Brain microvascular endothelial cell (primary cell): ENCODE results near the gene VWC2L.

Experiments
- DNase-seq: peaks from one replicate; pipeline ENCODE4 v3.0.0-alpha.2; 2020
- H3K27ac ChIP-seq: fragments of 250-450 bp; sonication (Bioruptor Pico); 2 replicates; pipeline ENCODE4 v1.5.1; 2020; ENCODE audit warnings: mild to moderate bottlenecking, moderate library complexity
- H3K27me3 ChIP-seq: fragments of 250-450 bp; sonication (Bioruptor Pico); replicated peaks from 2 replicates; pipeline ENCODE4 v1.5.1; 2020; ENCODE audit warnings: mild to moderate bottlenecking
- H3K36me3 ChIP-seq: fragments of 250-450 bp; sonication (Bioruptor Pico); replicated peaks from 2 replicates; pipeline ENCODE4 v1.5.1; 2020; ENCODE audit warnings: mild to moderate bottlenecking
- H3K4me3 ChIP-seq: 2 replicates; pipeline ENCODE4 v1.5.1; 2011; ENCODE audit warnings: low read depth, mild to moderate bottlenecking, control low read depth, low read length, moderate library complexity
- in situ Hi-C: cut with HindIII; loops from 2 replicates; pipeline ENCODE4 v1.10.0; 2017; ENCODE audit warnings: low sequenced_read_pairs, low pct_ligation_motif_present
- TF ChIP-seq, protein P1 (sequence below): IDR thresholded peaks from 2 replicates; pipeline ENCODE4 v1.5.1; 2011; ENCODE audit warnings: low read depth, mild to moderate bottlenecking, moderate library complexity, low read length, control low read depth, inconsistent platforms; ENCODE audit errors: missing control alignments

VWC2L gene

DNA sequence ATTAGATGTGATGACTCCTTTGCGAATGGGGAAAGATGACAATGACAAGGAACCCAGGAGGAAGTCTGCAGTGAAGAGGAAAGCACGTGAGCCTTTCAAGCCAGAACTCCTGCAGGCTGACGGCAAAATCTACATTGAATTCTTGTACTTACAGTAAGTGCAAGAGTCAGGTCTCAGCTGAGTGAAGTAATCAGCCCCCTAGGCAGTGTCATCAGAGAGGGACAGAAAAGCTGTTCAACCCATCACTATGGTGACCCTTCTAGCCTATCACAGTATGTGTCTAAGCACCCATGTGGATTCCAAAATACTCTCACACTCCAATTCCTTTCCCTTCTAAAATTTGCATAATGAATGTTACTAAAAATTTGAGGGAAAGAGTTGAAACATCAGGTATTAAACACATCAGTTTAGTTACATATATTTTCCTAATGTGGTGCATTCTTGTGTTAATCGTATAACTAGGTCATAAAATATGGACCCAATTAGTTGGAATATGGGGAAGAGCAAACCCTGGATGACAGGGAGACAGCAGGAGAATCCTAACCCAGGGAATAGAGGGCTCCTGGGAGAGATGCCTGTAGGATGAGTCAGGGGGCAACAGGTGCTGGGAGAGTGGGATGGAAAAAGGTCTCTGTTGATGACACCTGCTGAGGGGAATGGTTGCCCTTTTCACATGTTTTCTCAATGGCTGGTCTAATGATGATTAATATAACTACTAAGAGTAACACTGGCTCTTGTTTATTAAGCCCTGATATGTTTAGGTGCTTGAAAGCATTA, 39.5 kb downstream of the VWC2L start:
- H3K27me3 ChIP-seq = no peaks in the 10 kb centered on the region
- no peak overlapping the region for H3K27ac ChIP-seq
- in situ Hi-C loops = no loop called here
- DNase-seq = no peak
- TF ChIP-seq, protein P1, sequence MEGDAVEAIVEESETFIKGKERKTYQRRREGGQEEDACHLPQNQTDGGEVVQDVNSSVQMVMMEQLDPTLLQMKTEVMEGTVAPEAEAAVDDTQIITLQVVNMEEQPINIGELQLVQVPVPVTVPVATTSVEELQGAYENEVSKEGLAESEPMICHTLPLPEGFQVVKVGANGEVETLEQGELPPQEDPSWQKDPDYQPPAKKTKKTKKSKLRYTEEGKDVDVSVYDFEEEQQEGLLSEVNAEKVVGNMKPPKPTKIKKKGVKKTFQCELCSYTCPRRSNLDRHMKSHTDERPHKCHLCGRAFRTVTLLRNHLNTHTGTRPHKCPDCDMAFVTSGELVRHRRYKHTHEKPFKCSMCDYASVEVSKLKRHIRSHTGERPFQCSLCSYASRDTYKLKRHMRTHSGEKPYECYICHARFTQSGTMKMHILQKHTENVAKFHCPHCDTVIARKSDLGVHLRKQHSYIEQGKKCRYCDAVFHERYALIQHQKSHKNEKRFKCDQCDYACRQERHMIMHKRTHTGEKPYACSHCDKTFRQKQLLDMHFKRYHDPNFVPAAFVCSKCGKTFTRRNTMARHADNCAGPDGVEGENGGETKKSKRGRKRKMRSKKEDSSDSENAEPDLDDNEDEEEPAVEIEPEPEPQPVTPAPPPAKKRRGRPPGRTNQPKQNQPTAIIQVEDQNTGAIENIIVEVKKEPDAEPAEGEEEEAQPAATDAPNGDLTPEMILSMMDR = no peak
- no peaks in the 10 kb centered on the region for H3K36me3 ChIP-seq
- no peak overlapping the region for H3K4me3 ChIP-seq

- no peak overlapping the region for H3K27ac ChIP-seq
- H3K27me3 ChIP-seq = no peaks in the 10 kb centered on the region
- H3K4me3 ChIP-seq = no peak overlapping the region
- TF ChIP-seq, protein P1 = no peak
- no peaks in the 10 kb centered on the region for H3K36me3 ChIP-seq
- in situ Hi-C loops = no loop called here
- no peak for DNase-seq
Observed at GRCh38 chr2:214451516-214452275, 40.8 kb downstream of the VWC2L start.

- H3K4me3 ChIP-seq = no peak overlapping the region
- in situ Hi-C loops = no loop called here
- TF ChIP-seq, protein P1 = no peak
- no peaks in the 10 kb centered on the region for H3K27me3 ChIP-seq
- no peaks in the 10 kb centered on the region for H3K36me3 ChIP-seq
- DNase-seq = peak; percentile 61
- no peak overlapping the region for H3K27ac ChIP-seq
Observed at GRCh38 chr2:214465363-214466146, 54.7 kb downstream of the VWC2L start.

DNA sequence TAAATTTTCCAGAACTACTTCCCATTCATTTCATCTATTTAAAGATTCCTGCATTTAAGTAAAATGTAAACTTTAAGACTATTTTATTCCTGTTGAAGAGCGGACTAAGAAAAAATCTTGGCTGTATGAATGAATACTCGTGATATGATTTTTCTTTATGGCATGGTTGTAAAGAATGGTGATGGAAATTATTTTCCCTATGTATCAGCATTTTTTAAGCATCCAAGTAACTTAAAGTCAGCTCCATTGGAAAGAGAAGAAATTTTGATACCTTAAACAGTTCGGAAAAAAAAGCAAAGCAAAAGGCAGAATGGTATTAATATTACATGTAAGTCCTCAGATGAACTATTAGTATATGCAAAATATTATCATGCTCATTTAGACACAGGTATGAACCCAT, 58.9 kb downstream of the VWC2L start:
- TF ChIP-seq, protein P1 = no peak
- Histone ChIP-seq H3K4me3 (no peak overlapping the region), H3K27ac (no peak overlapping the region), H3K36me3 (no peaks in the 10 kb centered on the region), H3K27me3 (no peaks in the 10 kb centered on the region)
- in situ Hi-C loops = no loop called here
- DNase-seq = no peak

GRCh38 chr2:214471382-214471781, 60.5 kb downstream of the VWC2L start:
- no peaks in the 10 kb centered on the region for H3K27me3 ChIP-seq
- H3K4me3 ChIP-seq = no peak overlapping the region
- no peaks in the 10 kb centered on the region for H3K36me3 ChIP-seq
- no peak for DNase-seq
- no peak overlapping the region for H3K27ac ChIP-seq
- in situ Hi-C loops = no loop called here
- TF ChIP-seq, protein P1 = no peak
